ENCODE measurements around the gene PUM1.

The PUM1 gene

DNA sequence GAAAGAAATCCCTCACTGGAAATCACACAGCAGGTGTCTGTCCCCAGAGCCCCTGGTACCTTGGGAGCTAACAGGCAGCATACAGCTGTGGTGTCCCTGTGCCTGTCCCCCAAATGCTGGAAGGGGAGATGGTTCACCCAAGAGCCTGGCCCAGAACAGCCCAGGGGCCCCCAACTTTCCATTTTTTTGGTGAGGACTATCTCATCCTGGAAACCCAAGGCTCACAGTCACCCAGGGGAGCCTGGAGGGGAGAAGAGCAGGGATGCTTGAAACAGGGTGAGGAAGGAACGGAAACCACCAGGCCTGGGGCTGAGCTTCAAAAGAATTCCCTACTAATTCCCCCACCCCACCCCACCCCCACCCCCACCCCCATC is 160.6 kb downstream of the PUM1 start:
- DNase-seq, result no peak

DNA sequence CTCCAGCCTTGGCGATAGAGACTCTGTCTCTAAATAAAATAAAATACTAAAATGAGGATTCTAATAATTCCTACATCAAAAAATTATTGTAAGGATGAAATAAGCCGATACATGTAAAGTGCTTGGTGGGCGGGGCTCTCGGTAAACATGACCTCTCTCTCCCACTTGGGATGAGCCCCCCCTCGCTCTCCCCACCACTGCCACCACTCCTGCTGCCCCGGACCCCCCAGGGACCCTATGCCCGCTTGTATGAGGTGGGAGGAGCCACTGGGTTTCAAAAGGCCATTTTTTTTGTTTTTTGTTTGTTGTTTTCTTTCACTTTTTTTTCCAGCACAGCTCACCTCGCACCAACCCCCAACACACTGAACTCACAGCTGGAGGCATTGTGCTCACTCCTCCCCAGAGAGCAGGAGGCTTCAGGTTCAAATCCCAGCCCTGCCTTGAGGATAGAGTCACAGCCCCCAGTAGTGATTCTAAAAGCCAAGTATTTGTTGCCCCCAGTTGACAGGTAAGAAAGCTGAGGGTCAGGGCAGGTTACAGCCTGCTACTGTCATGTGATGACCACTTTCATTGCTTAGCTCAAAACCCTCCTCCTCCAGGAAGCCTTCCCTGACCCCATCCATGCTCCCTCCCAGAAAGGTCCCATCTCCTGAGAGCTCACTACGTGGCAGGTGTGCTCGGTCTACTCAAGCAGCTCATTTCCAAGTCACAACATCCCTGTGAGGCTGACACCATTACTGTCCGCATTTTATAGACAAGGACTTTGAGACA is 161.1 kb downstream of the PUM1 start:
- DNase-seq, result no peak

DNA sequence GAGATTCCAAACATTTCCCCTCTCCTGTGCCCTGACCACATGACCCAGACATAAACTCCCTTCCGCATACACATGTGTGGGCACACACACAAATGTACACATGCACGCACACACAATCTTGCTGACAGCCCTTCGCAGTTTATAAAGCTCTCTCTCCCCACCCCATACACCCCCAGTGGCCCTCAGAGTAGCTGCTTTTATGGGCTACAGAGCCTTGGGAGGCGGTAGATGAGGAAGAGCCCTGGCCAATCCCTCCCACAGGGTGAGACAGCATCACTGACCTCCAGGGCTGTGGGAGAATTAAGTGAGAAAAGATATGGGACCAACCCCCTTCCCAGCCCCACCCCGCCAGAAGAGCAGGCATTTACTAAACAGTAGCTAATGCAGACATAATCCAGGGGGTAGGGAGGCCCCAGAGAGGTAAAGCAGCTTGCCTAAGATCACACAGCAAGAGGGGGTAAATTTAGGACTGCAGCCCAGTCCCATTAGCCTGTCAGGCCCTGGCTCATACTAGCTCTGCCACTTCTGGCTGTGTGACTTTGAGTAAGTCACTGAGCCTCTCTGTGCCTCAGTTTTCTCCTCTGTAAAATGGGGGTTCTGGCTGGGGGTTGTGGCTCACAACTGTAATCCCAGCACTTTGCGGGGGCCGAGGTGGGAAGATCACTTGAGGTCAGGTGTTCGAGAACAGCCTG is 162.0 kb downstream of the PUM1 start:
- no peak for DNase-seq

DNA sequence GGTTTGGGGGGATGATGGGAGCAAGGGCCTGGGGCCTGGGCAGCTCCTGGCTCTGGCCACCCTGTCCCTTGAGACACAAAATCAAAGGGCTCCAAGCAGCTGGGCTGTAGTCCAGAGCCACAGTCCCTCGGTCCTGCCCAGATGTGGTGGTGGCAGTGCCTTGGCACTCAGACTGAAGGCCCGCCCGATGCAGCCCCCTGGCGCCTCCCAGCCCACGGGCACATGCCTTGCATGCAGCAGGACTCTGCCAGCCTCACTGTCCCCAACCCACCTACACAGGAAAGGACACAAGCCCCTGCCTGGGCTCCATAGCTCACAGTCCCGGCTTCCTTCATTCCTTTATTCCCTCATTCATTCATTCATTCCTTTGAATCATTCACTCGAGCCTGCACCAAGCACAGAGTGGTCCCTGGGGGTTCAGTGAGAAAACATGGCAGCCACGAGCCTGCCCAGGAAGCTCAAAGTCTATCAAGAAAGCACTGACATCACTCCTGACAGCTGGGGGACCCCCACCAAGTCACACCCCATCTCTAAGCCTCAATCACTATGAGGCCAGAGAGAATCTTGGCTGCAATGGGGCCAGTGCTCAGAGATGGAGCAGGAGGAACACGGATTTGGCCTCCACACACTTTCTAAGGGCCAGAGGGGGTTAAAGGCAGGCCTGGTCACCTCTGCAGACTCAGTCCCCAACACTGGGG is 162.8 kb downstream of the PUM1 start:
- no peak for DNase-seq

DNA sequence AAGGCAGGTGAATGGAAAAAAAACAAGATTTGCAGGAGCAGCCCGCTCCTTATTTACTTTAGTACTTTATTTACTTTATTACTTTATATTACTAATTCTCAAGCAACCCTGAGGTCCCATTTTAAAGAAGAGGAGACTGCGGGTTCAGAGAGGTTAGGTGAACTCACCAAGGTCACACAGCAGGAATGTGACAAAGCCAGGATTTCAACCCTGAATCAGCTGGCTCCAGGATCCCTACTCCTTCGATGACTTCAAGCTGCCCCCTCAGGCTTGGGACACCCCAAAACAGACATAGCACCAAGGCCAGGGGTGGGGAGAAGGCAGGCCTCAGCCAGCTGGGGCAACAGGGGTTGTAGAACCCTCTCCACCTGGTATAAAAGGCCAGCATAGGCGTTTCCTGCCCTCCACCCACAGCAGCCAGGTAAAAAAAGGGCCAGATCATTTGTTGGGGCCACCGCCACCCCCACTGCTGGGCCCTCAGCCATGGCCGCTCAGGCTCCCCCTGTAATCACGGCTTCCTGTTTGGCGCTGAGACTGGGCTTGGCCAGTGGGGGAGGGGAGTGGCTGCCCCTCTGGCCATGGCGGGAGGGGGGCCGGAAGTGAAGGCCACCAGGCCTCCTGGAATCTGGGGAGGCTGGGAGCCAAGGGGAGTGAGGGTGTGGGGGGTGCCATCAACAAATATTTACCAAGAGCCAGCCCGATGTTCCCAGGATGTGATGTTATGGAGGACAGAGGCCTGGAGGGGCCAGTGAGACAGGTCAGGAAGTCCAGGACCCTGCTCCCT is 163.5 kb downstream of the PUM1 start:
- no peak for DNase-seq

DNA sequence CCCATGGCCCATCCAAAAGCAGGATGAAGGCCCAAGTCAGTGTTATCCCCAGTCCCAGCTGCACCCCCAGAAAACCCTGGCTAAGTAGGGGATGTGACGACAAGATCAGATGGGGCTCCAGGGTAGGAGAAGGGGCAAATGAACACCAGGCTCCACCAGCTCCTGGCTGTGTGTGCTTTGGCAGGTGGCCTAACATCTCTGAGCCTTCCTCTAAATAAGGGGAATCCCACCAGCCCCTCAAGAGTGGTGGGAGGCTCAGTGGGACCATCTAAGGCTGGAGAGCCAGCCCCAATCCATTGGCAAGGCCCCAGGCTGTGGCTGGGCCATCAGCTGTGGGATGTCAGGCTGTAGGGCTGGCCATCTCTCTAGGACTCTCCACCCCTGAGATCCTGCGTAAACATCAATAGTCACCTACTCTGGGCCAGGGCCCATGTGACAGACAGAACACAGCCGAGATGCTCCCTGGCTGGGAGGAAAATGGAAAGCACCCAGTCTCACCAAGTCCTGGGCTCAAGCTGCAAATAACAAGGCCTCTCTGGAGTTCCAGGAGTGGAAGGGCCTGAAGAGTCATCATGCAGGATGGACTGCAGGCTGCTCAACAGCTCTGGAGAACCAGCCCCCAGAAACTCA is 164.5 kb downstream of the PUM1 start:
- DNase-seq, result no peak

DNA sequence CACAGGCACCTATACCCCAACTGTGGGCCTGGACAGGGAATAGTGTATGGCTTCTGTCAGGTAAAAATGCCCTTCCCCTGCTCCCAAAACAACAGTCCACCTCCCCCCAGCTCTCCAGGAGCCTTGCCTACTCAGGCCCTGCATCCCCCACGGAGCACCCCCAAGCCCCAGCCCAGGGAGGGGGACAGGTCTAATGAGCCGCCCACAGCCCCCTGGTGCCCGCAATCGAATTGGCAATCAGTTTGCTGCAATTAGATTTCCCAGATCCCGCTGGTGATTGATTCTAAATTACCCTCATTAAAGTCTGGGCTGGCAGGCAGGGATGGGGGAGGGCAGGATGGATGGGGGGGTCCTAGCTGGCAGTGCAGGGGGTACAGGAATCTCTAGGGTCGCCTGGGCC is 165.0 kb downstream of the PUM1 start:
- DNase-seq, result no peak

DNA sequence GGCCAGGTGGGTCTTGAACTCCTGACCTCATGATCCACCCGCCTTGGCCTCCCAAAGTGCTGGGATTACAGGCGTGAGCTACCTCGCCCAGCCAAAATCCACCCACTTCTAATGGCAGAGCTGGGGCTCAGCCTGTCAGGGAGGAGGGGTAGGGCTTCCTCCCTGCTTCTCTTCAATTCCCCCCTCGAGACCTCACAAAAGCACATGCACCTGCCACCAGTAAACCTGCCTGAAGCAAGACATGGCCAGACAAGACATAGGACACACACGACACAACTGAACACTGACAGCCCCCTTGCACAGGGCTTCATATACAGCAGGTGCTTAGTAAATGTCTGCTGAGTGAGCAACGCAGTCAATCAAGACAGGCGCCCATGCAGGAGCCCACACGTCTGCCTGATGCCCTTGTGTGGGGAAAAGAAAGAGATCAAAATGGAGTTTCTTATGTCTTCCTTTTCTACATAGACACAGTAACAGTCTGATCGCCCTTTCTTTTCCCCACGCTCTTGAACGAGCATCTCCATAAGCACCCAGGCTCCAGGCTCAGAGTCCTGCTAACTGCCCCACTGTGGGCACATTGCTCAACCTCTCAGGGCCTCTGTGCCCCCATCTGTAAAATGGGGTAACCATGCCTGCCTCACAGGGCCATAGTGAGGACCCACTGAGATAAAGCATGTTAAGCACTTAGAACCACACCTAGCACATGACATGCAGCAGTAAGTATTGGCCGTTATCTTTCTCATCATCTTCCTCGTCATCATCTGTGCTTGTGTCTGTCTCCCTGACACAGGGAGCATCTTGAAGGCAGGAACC is 165.7 kb downstream of the PUM1 start:
- no peak for DNase-seq

DNA sequence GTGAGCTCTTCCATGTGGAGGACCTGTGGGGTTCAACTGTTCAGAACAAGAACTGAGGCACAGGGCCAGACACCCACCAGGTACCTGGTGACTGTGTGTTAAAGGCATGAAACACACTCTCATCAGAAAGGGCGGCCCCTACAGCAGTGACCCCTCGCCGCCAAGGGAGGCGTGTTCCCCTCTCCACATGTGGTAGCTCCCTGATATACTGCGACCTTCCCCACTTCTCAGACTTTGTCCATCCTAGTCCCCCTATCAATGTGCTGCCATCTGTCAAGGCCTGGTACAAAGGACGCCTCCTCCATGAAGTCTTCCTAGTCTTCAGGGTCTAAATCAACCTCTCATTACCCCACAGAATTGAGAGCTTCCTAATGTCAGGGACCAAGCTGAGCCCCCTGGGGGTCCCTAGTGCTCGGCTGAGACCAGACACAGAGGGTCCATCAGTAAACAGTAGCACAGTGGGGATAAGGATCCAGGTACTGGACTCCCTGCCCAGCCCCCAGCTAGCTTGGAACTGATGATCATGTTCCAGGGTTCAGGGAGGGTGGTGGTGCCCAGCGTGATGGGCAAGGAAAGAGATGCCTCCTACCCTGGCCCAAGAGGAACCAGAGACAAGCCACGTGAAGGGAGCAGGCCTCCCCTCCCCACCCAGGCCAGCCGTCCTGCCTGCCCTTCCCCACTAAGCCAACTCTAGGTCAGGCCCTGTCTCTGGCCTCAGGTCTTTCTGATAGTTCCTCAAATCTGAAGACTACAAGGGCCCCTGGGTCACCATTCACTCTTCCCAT is 167.3 kb downstream of the PUM1 start:
- no peak for DNase-seq

DNA sequence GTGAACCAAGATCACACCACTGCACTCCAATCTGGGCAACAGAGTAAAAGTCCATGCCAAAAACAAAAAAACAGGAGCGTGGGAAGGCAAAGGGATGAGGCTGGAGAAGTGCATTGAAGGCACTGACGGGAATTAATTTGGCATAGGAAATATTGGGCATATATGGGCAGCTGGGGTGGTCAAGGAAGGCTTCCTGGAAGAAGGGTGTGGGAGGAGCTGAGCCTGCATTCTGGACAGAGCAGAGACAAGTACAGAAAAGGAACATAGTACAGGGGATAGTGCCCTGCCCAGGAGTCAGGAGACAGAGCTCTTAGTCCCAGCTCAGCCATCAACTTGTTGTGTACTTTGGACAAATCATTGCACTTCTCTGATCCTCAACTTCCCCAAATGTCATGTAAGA is 168.6 kb downstream of the PUM1 start:
- no peak for DNase-seq

DNA sequence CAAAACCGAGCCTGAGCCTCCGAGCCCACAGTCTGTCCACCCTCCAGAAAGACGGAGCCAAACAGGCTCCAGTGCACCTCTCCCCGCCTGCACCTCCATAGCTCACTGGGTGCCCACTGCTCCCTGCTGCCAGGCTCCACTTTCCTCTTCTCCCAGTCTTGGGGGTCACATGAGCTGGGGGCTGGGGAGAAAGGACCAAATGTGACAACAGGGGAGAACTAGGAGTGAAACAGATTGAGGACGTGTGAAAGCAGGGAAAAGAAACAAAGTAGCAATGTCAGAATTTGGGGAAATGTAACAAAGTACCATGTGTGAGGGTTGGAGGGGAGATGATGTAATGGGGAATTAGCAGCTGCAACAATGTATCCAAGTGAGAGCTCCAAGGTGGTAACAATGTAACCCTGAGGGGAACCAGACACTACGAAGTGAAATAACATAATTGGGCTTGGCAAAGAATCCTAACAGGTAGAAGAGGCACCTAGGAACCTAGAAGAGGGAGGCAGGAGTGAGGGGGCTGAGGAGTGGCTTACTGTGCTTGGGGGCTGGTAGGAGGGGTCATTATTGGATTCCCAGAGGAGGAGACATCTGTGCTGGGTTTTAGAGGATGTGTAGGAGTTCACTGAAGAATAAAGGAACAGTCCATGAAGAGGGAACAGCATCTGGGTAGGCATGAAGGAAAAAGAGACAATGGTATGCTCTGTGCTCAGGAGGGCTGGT is 169.4 kb downstream of the PUM1 start:
- no peak for DNase-seq

DNA sequence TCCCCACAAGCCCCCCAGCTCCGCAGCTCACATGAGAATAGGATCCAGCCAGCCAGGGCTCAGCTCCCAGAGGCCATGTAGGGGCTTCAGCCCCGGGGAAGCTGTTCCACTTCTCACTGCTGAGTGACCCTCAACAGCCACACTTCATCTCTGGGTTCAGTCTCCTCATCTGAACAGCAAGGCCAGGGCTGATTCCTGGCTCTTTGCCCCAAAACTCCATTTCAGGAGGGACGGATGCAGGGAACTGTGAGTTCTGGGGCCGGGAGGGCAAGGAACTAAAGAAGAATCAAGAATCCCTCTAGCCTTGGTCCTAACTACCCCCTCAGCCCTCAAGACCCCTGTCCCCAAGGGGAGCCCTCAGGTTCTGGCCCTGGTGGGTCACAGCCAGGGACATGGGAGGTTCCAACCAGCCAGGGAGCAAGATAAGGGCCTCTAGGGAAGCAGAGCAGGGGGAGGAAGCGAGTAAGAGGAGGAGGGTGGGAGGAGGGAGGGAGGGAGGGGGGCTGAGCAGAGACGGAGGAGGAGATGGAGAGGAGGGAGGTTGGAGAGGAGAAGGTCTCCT is 170.1 kb downstream of the PUM1 start:
- no peak for DNase-seq

DNA sequence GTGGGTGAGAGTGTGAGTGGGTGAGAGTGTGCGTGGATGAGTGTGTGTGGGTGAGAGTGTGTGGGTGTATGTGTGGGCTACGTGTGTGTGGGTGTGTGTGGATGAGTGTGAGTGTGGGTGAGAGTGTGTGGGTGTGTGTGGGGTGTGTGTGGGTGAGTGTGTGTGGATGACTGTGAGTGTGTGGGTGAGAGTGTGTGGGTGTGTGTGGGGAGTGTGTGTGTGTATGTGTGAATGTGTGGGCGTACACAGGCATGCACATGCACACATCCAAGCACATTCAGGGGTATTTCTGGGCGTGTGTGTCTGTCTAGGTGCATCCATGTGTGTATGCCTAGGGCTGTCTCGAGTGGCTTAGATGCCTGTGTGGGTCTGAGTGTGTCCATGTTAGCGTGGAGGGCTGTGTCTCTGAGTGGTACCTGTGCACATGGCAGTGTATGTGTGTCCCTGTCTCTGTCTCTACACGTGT is 171.0 kb downstream of the PUM1 start:
- no peak for DNase-seq

DNA sequence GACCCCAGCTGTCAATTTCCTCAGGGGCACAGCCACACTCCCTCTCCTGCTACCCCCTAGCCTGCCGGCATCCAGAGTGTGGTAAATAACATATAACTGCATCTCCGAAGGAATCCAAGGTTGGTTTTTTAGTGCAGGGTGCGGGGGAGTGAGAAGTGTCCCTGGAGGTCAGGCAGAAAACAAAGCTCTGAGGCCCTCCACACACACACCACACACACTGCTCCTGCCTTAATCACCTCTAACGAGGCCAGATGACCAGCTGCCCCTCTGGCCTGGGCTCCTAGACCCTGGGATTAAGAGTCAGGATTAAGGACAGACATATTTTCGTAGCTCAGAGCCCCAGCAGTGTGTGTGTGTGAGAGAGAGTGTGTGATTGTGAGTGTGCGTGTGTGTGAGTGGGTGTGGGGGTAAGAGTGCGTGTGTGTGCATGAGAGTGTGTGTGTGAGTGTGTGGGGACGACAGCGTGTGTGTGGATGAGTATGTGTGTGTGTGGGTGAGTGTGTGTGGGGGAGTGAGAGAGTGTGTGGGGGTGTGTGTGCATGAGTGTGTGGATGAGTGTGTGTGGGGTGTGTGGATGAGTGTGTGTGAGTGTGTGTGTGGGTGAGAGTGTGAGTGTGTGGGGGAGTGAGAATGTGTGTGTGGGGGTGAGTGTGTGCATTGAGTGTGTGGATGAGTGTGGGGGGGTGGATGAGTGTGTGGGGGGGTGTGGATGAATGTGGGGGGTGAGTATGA is 171.6 kb downstream of the PUM1 start:
- no peak for DNase-seq

DNA sequence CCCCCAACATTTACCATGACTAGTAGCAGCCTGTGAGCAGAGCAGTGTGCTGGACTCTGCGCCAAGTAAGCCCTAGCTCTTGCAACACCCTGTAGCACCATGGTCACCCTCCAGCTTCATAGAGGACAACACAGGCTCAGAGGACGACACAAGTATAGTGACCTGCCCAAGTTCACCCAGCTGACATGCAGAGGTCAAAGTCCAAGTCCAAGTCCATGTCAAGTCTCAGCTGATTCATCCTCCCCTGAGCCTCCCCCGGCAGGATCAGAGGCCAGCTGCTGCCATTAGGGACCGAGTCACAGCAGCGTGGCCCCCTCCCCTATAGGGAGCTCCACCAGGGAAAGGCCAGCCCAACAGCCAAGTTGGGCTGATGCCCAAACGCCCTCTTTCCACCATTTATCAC is 172.8 kb downstream of the PUM1 start:
- DNase-seq, result no peak

DNA sequence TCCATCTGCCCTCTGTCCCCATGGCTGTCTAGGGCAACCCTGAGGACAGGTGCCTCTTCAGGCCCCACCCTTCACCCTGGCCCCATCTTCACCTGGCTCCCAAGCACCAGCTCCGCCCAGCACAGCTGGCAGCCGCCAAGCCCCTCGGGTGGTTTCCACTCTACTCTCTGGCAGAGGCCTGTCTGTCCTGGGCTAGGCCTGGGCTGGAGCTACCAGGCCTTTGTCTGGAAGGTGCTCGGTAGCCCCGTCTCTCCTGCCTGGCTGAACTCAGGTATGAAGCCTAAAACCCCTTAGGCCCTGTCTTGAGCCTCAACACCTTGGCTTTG is 174.3 kb downstream of the PUM1 start:
- no peak for DNase-seq

DNA sequence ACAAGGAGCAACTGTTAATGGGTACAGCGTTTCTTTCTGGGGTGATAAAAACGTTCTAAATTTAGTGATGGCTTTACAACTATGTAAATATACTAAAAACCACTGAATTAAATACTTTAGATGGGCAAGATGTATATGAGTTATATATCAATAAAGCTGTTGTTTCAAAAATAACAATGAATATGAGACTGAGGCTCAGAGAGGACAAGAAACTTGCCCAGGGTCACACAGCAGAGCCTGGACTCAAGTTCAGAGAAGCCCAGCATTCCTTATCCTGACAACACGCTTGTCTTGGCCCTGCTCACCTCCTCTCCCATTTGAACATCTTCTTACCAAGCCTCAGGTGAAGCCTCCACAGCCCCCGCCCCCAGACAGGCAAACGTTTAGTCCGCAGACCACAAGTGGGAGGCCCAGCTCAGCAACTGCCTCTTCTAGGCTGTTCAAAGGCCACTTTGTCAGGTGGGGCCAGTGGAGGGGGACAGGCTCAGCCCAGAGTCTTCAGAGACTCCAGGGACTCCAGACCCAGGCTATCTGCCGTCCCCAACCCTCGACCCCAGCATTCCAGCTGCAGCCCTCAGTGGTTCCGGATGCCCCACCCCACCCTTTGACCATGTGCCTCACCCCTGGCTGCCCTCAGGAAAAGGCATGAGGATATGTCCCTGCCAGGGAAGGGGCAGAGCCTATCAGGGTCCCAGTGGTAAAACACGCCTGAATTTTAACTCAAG is 174.9 kb downstream of the PUM1 start:
- DNase-seq, result no peak

DNA sequence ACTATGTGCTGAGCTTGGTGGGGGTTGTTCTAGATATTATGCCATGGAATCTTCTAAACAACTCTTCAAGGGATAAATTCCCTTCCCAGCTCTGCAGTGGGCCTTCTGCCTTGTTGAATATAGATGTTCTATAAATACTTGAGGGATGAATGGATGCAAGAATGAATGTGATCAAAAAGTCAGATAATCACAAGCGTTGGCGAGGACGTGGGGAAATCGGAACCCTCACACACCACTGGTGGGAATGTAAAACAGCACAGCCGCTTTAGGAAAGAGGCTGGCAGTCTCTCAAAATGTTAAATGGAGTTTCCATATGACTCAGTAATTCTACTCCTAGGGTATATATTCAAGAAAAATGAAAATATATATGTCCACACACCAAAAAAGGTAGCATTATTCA is 176.0 kb downstream of the PUM1 start:
- no peak for DNase-seq

DNA sequence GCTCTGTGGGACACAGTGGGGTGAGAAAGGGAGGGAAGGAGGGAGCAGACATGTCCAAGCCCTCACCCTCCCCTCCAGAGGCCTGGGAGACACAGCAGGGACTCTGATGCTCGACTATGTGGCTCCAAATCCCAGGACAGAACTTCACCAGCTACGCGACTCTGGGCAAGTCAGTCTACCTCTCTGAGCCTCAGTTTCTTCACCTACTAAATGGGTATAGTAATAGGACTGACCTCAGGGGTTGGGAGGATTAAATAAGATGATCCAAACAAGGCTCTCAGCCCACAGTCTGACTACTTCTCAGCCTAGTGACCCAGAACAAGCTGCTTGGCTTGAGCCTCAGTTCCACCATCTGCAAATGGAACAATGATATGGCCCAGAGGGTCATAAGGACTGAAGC is 176.5 kb downstream of the PUM1 start:
- no peak for DNase-seq
